Measurements from ENCODE around the gene OTUD1.

OTUD1 gene

GRCh38 chr10:23422003-23422411, 16.9 kb upstream of the OTUD1 start:
- DNase-seq: no peak

GRCh38 chr10:23432166-23432565, 6.7 kb upstream of the OTUD1 start:
- DNase-seq: no peak

GRCh38 chr10:23432639-23433038, 6.2 kb upstream of the OTUD1 start:
- no peak for DNase-seq

GRCh38 chr10:23433701-23434100, 5.2 kb upstream of the OTUD1 start:
- no peak for DNase-seq

- no peak for DNase-seq
Measured at GRCh38 chr10:23435378-23435777, 3.5 kb upstream of the OTUD1 start.

- DNase-seq: no peak
Measured at GRCh38 chr10:23436983-23437382, 1.9 kb upstream of the OTUD1 start.

- DNase-seq: peak in 1 of 6 experiments; percentile 10
Measured at GRCh38 chr10:23437963-23438546, 820 bp upstream of the OTUD1 start.

- peak in 4 of 6 experiments; percentile 35 to 69 (median 48) for DNase-seq
Measured at GRCh38 chr10:23439452-23439960, 631 bp downstream of the OTUD1 start.

GRCh38 chr10:23439961-23440889, 1.4 kb downstream of the OTUD1 start:
- peak in 5 of 6 experiments; percentile 20 to 68 (median 36) for DNase-seq

- DNase-seq: no peak
Measured at GRCh38 chr10:23441251-23441650, 2.4 kb downstream of the OTUD1 start.

- DNase-seq: no peak
Measured at GRCh38 chr10:23442936-23443335, 4.1 kb downstream of the OTUD1 start.

GRCh38 chr10:23445591-23445990, 6.7 kb downstream of the OTUD1 start:
- no peak for DNase-seq

GRCh38 chr10:23448323-23448722, 9.4 kb downstream of the OTUD1 start:
- DNase-seq: no peak

GRCh38 chr10:23448802-23449570, 10.1 kb downstream of the OTUD1 start:
- DNase-seq: peak in 3 of 6 experiments; percentile 21 to 29 (median 27)

- no peak for DNase-seq
Measured at GRCh38 chr10:23452033-23452655, 13.3 kb downstream of the OTUD1 start.

GRCh38 chr10:23453465-23453864, 14.6 kb downstream of the OTUD1 start:
- DNase-seq: no peak

- no peak for DNase-seq
Measured at GRCh38 chr10:23457632-23458417, 18.9 kb downstream of the OTUD1 start.

GRCh38 chr10:23459308-23459939, 20.5 kb downstream of the OTUD1 start:
- DNase-seq: no peak

- no peak for DNase-seq
Measured at GRCh38 chr10:23461557-23461956, 22.7 kb downstream of the OTUD1 start.

- DNase-seq: no peak
Measured at GRCh38 chr10:23467012-23467411, 28.1 kb downstream of the OTUD1 start.

- DNase-seq: no peak
Measured at GRCh38 chr10:23467548-23467947, 28.7 kb downstream of the OTUD1 start.
